B cell (primary cell): ENCODE results near the gene FNDC3A. TPM values are rescaled to one million over a fixed set of nuclear protein-coding genes. Genes with fewer than 3 reads are reported as not detected.

Source experiments
- ATAC-seq: fragments of 200-7000 bp; cut with Tn5 transposase; one replicate; pipeline ENCODE4 v1.10.0; 2021; ENCODE audit warnings: low read depth, mild to moderate bottlenecking, moderate number of reproducible peaks, moderate library complexity
- CTCF ChIA-PET: fragments of 350-600 bp; sonication (Branson Sonifier 250); formaldehyde crosslinking; loops from one replicate; lab custom pipeline; 2021; ENCODE audit warnings: antibody characterized with exemption, inconsistent platforms; lab: Charles Lee
- POLR2A ChIA-PET: fragments of 350-600 bp; sonication (Branson Sonifier 250); formaldehyde crosslinking; loops from one replicate; lab custom pipeline; 2021; ENCODE audit warnings: antibody characterized with exemption; lab: Charles Lee
- DNase-seq: peaks from one replicate; pipeline ENCODE4 v3.0.0; 2013
- H2AFZ ChIP-seq: 2 replicates; pipeline ENCODE4 v1.6.1; 2012; ENCODE audit warnings: mild to moderate bottlenecking, low read depth, low read length; ENCODE audit not compliant: insufficient read depth, poor library complexity, severe bottlenecking
- H3K27ac ChIP-seq, 2 donors: 1 replicate in 1 of 2; 2 replicates in 1 of 2; pipeline ENCODE4 v1.5.1; 2012 to 2013; ENCODE audit warnings: low read length in 2 of 2, mild to moderate bottlenecking in 2 of 2, moderate library complexity in 1 of 2
- H3K27me3 ChIP-seq, 4 experiments: fragments of 200-600 bp in 1 of 4; sonication (generic) in 1 of 4; replicated peaks in 1 of 4; 1 replicate in 2 of 4; 2 replicates in 2 of 4; pipeline versions ENCODE4 v1.6.1 to v1.7.0; 2013 to 2016; ENCODE audit warnings: low read length in 3 of 4, mild to moderate bottlenecking in 2 of 4, mixed read lengths in 1 of 4, moderate library complexity in 1 of 4; ENCODE audit not compliant: insufficient read depth in 4 of 4, control insufficient read depth in 3 of 4; ENCODE audit errors: control extremely low read depth in 1 of 4
- H3K36me3 ChIP-seq, 2 experiments: replicated peaks in 1 of 2; 1 replicate in 1 of 2; 2 replicates in 1 of 2; pipeline versions ENCODE4 v1.6.1 to v1.7.1; 2013; ENCODE audit warnings: low read length in 1 of 2; ENCODE audit not compliant: insufficient read depth in 2 of 2, control insufficient read depth in 1 of 2; ENCODE audit errors: control extremely low read depth in 1 of 2, extremely low read depth in 1 of 2
- H3K4me1 ChIP-seq, 2 donors: fragments of 200-600 bp in 1 of 2; sonication (generic) in 1 of 2; 1 replicate in 1 of 2; 2 replicates in 1 of 2; pipeline versions ENCODE4 v1.5.1 to v1.6.1; 2013 to 2017; ENCODE audit warnings: low read length in 2 of 2; ENCODE audit not compliant: control insufficient read depth in 2 of 2, insufficient read depth in 2 of 2
- H3K4me2 ChIP-seq: replicated peaks from 2 replicates; pipeline ENCODE3; 2012; ENCODE audit warnings: mild to moderate bottlenecking, low read depth, low read length; ENCODE audit not compliant: poor library complexity, severe bottlenecking
- H3K4me3 ChIP-seq, 5 experiments: fragments of 200-600 bp in 1 of 5; sonication (generic) in 1 of 5; 1 replicate in 3 of 5; 2 replicates in 2 of 5; pipeline versions ENCODE4 v1.5.1 to v1.7.0; 2011 to 2016; ENCODE audit warnings: low read length in 4 of 5, mild to moderate bottlenecking in 4 of 5, low read depth in 2 of 5, control low read depth in 1 of 5, moderate library complexity in 1 of 5; ENCODE audit not compliant: insufficient read depth in 1 of 5; ENCODE audit errors: control extremely low read depth in 1 of 5, extremely low read depth in 1 of 5
- H3K79me2 ChIP-seq: fragments of 200-600 bp; sonication (generic); one replicate; pipeline ENCODE4 v1.6.0; 2016; ENCODE audit warnings: low read length; ENCODE audit not compliant: control insufficient read depth, insufficient read depth
- H3K9ac ChIP-seq: fragments of 200-600 bp; sonication (generic); 2 replicates; pipeline ENCODE4 v1.6.1; 2017; ENCODE audit warnings: mild to moderate bottlenecking, low read length, moderate library complexity
- H3K9me3 ChIP-seq, 3 donors: one replicate each; pipeline versions ENCODE4 v1.6.1 to v1.7.1; 2013; ENCODE audit warnings: low read length in 2 of 3; ENCODE audit not compliant: control insufficient read depth in 2 of 3, insufficient read depth in 1 of 3; ENCODE audit errors: control extremely low read depth in 1 of 3
- H4K20me1 ChIP-seq: 2 replicates; pipeline ENCODE4 v1.6.0; 2012; ENCODE audit warnings: mild to moderate bottlenecking, low read length; ENCODE audit not compliant: insufficient read depth, control insufficient read depth, poor library complexity, severe bottlenecking
- H3K27ac Mint-ChIP-seq: one replicate; pipeline ENCODE4 v1.8.0; 2021; ENCODE audit warnings: mixed read lengths
- H3K27me3 Mint-ChIP-seq: one replicate; pipeline ENCODE4 v1.8.0; 2021; ENCODE audit warnings: mixed read lengths
- H3K4me1 Mint-ChIP-seq: one replicate; pipeline ENCODE4 v1.8.0; 2021; ENCODE audit warnings: mixed read lengths
- H3K4me3 Mint-ChIP-seq: one replicate; pipeline ENCODE4 v1.8.0; 2021; ENCODE audit warnings: mixed read lengths
- H3K9me3 Mint-ChIP-seq: one replicate; pipeline ENCODE4 v1.8.0; 2022; ENCODE audit warnings: mixed read lengths; ENCODE audit not compliant: insufficient read depth
- EZH2 ChIP-seq: IDR thresholded peaks from 2 replicates; pipeline ENCODE4 v1.6.1; 2012; ENCODE audit warnings: borderline replicate concordance, low read depth, mild to moderate bottlenecking, moderate library complexity, low read length; ENCODE audit not compliant: insufficient read depth, poor library complexity, severe bottlenecking
- WGBS: methylation state at CpG from one replicate; pipeline ENCODE4 v1.1.5; 2013; ENCODE audit warnings: missing lambda C conversion rate; ENCODE audit not compliant: insufficient coverage; 5-methylcytosine and 5-hydroxymethylcytosine counted together
- intact Hi-C: fragments of 100-400 bp; cut with micrococcal nuclease; formaldehyde crosslinking; loops from one replicate; pipeline ENCODE4 v1.10.0; 2022
- polyA plus RNA-seq: library from polyadenylated mRNA; depleted of rRNA; stranded (reverse); fragments of >200 nt; gene quantifications from 2 replicates; pipeline ENCODE4 v1.2.3, GENCODE V29; 2012
- total RNA-seq, 2 donors: library from RNA; stranded (reverse); fragments of 120-200 nt in 1 of 2; gene quantifications; 1 replicate in 1 of 2; 2 replicates in 1 of 2; pipeline versions ENCODE4 v1.2.3 to v1.2.4, GENCODE V29; 2013 to 2022
- TF ChIP-seq, protein P1 (sequence below): fragments of 200-600 bp; IDR thresholded peaks from one replicate; pipeline ENCODE4 v1.8.0; 2022; ENCODE audit warnings: antibody characterized with exemption, mild to moderate bottlenecking

Gene FNDC3A
- total and polyA plus RNA-seq, 2 donors (not counting 1 experiment from before 2014, with no cell fraction given) = 13.5 to 37.1 TPM

DNA sequence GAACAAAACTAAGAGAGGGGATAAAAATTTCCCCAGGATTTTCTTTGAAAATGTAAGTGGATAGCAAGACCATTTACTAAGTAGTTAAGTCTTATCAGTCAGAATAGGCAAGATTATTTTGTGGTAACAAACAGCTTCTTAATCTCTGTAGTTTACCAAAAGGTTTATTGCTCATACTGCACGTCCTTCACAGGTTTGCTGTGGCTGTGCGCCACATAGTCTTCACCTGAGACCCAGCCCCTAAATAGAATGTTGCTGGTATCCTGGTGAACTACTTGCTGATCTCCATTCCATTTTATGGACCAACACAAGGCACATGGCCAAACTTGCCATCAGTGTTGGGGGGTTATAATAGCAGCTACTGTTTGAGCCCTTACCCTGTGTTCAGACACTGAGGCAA is 44.6 kb downstream of the FNDC3A start:
- CTCF ChIA-PET = no interaction called here
- DNase-seq = no peak
- Histone ChIP-seq H2AFZ (no peak overlapping the region), H3K4me1 (no peaks in the 10 kb centered on the region), H3K9ac (no peak overlapping the region), H4K20me1 (peaks cover 16% of the 10 kb centered on the region), H3K27ac (no peak overlapping the region), H3K4me3 (no peak overlapping the region), H3K4me2 (no peak overlapping the region), H3K27me3 (no peaks in the 10 kb centered on the region), H3K79me2 (peaks cover 8% of the 10 kb centered on the region), H3K36me3 (peaks cover 0 to 2% of the 10 kb centered on the region in 2 experiments), H3K9me3 (peaks cover 3 to 5% (median 4%) of the 10 kb centered on the region in 3 donors)
- WGBS = 100% methylated on average over 1 of the region's 2 CpGs
- ATAC-seq = no peak
- intact Hi-C loops = no loop called here
- Mint-ChIP-seq H3K4me3 (no peak overlapping the region), H3K4me1 (peaks cover 4% of the 10 kb centered on the region), H3K27ac (no peak overlapping the region), H3K9me3 (no peaks in the 10 kb centered on the region), H3K27me3 (no peaks in the 10 kb centered on the region)
- TF ChIP-seq, protein P1, sequence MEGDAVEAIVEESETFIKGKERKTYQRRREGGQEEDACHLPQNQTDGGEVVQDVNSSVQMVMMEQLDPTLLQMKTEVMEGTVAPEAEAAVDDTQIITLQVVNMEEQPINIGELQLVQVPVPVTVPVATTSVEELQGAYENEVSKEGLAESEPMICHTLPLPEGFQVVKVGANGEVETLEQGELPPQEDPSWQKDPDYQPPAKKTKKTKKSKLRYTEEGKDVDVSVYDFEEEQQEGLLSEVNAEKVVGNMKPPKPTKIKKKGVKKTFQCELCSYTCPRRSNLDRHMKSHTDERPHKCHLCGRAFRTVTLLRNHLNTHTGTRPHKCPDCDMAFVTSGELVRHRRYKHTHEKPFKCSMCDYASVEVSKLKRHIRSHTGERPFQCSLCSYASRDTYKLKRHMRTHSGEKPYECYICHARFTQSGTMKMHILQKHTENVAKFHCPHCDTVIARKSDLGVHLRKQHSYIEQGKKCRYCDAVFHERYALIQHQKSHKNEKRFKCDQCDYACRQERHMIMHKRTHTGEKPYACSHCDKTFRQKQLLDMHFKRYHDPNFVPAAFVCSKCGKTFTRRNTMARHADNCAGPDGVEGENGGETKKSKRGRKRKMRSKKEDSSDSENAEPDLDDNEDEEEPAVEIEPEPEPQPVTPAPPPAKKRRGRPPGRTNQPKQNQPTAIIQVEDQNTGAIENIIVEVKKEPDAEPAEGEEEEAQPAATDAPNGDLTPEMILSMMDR = no peak
- no peak for TF ChIP-seq EZH2
- POLR2A ChIA-PET = no interaction called here

DNA sequence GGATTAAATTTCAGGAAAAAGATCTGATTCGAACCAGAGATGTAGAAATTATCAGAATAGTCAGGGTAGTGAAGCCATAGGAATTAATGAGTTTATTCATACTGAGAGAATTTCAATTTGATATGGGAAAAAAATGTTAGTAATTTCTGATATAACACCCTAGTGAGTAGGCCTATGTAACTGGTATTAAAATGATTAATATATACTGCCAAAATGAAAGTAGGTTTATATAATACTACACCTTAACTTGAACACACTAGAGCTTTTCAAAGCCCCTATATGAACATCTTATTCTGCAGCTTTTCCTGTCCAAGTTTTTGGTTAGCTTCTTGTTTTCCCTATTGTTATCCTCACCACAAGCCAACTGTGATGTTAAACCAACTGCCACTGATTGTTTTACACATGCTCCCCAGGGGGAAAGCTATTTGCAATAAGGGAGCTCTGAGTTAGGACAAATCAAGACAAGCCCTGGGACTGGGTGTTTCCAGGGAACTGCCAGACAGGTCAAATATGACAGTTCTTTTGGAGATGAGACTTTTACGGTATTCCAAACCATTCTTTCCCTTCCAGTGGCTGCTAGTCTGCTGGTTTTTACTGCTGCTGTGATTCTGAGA is 45.3 kb downstream of the FNDC3A start:
- H3K4me1 Mint-ChIP-seq = peaks cover 4% of the 10 kb centered on the region
- ChIA-PET POLR2A (no interaction called here), CTCF (no interaction called here)
- peaks cover 8% of the 10 kb centered on the region for H3K79me2 ChIP-seq
- peaks cover 16% of the 10 kb centered on the region for H4K20me1 ChIP-seq
- no peaks in the 10 kb centered on the region for H3K9me3 Mint-ChIP-seq
- no peaks in the 10 kb centered on the region for H3K27me3 Mint-ChIP-seq
- H3K4me3 ChIP-seq = no peak overlapping the region
- ATAC-seq (no peak), DNase-seq (no peak)
- H2AFZ ChIP-seq = no peak overlapping the region
- no peak overlapping the region for H3K4me2 ChIP-seq
- peaks cover 0 to 2% of the 10 kb centered on the region in 2 experiments for H3K36me3 ChIP-seq
- no CpG with 5 or more reads among the region's 2 CpGs for WGBS
- H3K4me3 Mint-ChIP-seq = no peak overlapping the region
- H3K27me3 ChIP-seq = no peaks in the 10 kb centered on the region
- H3K27ac Mint-ChIP-seq = no peak overlapping the region
- no peak for TF ChIP-seq EZH2
- TF ChIP-seq, protein P1 = no peak
- H3K4me1 ChIP-seq = no peaks in the 10 kb centered on the region
- no peak overlapping the region for H3K9ac ChIP-seq
- no peak overlapping the region for H3K27ac ChIP-seq
- intact Hi-C loops = no loop called here
- peaks cover 3 to 5% (median 4%) of the 10 kb centered on the region in 3 donors for H3K9me3 ChIP-seq
